Mucosa of descending colon (tissue), 3 donors: ENCODE data around the gene NSG2. TPM values are rescaled to one million over a fixed set of nuclear protein-coding genes. Genes with fewer than 3 reads are reported as not detected.

Source experiments
- ATAC-seq: fragments of 200-7000 bp; cut with Tn5 transposase; one replicate; pipeline ENCODE4 v1.9.1; 2020; ENCODE audit warnings: mild to moderate bottlenecking, moderate library complexity
- DNase-seq, 3 donors: peaks; one replicate each; pipeline ENCODE4 v3.0.0-alpha.2; 2020
- H3K36me3 ChIP-seq: fragments of 200-600 bp; one replicate; pipeline ENCODE4 v1.8.0; 2021; ENCODE audit warnings: low read depth, mild to moderate bottlenecking
- H3K4me1 ChIP-seq: fragments of 200-600 bp; one replicate; pipeline ENCODE4 v1.8.0; 2021; ENCODE audit warnings: low read depth, mild to moderate bottlenecking
- H3K4me3 ChIP-seq: fragments of 200-600 bp; one replicate; pipeline ENCODE4 v1.8.0; 2021; ENCODE audit warnings: mild to moderate bottlenecking
- H3K9me3 ChIP-seq: fragments of 200-600 bp; one replicate; pipeline ENCODE4 v1.8.0; 2021; ENCODE audit warnings: mild to moderate bottlenecking
- intact Hi-C, 2 donors: fragments of 100-400 bp; cut with DNase I in 1 of 2; cut with micrococcal nuclease in 1 of 2; formaldehyde crosslinking; loops; one replicate each; pipeline versions ENCODE4 v1.11.0 to v1.11.1; 2022; cut with DNase I, micrococcal nuclease
- total RNA-seq, 3 donors: library from RNA; stranded (reverse); fragmentation: NEBNext Ultra II Directional in 2 of 3; extraction: Animal tissue kit (Norgen Biotek cat#: 25700) in 2 of 3; gene quantifications; one replicate each; pipeline versions ENCODE4 v1.2.1 to v1.2.4, GENCODE V29; 2021 to 2023
- TF ChIP-seq, protein P1 (sequence below): fragments of 200-600 bp; IDR thresholded peaks from one replicate; pipeline ENCODE4 v1.8.0; 2022; ENCODE audit warnings: antibody characterized with exemption, mild to moderate bottlenecking
- donor health status: DM: no; HTN: no; CAD: no; lungs with moderate emphysema.
- donor health status: DM: no; HTN: no; CAD: no.
- donor health status: DM: no; HTN: yes; CAD: no.

NSG2 gene
- total RNA-seq, 3 donors from 2014 or later: 1.2 to 8.7 (median 1.3) TPM

DNA sequence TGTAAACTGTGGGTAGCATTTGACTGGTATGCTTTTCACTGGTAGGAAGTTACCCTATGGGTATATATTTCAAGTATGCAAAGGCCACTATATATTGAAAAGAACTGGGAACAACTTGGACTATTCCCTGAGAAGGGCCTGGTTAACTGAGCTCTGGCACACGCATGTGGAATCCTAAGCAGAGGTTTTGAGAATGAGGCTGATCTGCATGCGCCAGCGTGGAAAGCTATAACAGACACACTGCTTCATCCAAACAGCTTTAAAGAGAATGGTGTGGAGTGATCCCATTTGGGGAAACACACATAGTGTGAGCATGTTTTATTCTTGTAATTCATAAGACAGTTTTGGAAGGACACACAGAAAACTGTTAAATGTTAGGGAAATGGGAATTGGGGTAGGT lies 8.4 kb downstream of the NSG2 start:
- TF ChIP-seq, protein P1, sequence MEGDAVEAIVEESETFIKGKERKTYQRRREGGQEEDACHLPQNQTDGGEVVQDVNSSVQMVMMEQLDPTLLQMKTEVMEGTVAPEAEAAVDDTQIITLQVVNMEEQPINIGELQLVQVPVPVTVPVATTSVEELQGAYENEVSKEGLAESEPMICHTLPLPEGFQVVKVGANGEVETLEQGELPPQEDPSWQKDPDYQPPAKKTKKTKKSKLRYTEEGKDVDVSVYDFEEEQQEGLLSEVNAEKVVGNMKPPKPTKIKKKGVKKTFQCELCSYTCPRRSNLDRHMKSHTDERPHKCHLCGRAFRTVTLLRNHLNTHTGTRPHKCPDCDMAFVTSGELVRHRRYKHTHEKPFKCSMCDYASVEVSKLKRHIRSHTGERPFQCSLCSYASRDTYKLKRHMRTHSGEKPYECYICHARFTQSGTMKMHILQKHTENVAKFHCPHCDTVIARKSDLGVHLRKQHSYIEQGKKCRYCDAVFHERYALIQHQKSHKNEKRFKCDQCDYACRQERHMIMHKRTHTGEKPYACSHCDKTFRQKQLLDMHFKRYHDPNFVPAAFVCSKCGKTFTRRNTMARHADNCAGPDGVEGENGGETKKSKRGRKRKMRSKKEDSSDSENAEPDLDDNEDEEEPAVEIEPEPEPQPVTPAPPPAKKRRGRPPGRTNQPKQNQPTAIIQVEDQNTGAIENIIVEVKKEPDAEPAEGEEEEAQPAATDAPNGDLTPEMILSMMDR: no peak
- ATAC-seq: no peak
- H3K4me3 ChIP-seq: no peak overlapping the region
- intact Hi-C loops: no loop called here
- DNase-seq: no peak
- H3K4me1 ChIP-seq: no peaks in the 10 kb centered on the region
- no peaks in the 10 kb centered on the region for H3K36me3 ChIP-seq
- H3K9me3 ChIP-seq: no peaks in the 10 kb centered on the region

DNA sequence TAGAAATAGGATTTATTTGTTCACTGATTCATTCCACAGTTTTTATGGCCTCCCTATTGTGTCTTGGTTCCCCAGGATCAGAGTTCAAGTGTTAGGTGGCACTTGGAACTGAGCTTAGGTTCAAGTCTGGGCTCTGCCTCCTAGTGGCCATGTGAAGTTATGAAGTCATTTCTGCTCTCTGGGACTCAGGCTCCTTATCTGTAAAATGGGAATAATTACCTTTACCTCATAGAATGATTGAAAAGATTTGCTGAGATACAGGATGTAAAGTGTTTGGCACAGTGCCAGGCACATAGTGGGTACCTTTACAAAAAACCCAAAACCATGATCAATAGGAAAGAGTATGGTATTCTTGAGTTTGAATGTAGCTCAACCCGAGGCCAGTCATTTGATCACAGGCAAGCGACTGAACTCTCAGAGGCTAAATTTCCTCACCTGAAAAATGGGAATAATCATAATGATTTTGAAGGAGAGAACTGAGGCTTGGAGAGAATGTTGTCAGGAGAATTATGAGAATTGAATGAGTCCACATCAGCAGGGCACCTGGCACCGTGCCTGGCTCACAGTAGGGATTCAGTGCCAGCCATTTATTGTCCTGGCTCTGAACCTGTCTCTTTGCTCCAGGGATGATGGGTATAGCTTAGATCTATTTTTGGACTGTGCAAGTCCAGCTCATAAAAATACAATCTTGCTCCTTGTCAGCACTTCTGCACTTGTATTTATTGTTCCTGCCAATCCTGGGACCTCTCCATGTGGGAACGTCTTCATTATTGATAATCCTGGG lies 10.8 kb downstream of the NSG2 start:
- H3K4me1 ChIP-seq: no peaks in the 10 kb centered on the region
- H3K36me3 ChIP-seq: no peaks in the 10 kb centered on the region
- DNase-seq: no peak
- intact Hi-C loops: no loop called here
- TF ChIP-seq, protein P1: no peak
- H3K4me3 ChIP-seq: no peak overlapping the region
- H3K9me3 ChIP-seq: no peaks in the 10 kb centered on the region
- no peak for ATAC-seq

DNA sequence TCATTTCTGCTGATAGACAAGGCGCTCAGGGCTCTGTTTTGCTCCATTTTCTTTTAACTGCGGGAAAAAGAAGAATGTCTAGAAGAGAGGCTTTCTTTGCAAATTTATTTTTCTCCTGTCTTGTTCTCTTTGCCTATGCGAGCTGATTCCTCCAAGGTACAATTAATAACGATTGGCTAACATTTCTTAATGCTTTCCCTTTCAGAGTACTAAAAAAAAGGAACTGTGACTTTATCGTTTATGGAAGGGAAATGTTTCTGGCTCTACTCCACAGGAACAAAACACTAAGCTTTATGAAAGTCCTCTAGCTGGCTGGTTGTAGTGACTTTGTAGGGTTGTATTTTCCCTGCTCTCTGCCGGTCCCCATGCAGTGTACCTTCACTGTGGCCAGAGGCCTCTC lies 11.7 kb downstream of the NSG2 start:
- no peak overlapping the region for H3K4me3 ChIP-seq
- H3K9me3 ChIP-seq: no peaks in the 10 kb centered on the region
- no peak for DNase-seq
- intact Hi-C loops: no loop called here
- TF ChIP-seq, protein P1: no peak
- ATAC-seq: no peak
- no peaks in the 10 kb centered on the region for H3K4me1 ChIP-seq
- no peaks in the 10 kb centered on the region for H3K36me3 ChIP-seq

DNA sequence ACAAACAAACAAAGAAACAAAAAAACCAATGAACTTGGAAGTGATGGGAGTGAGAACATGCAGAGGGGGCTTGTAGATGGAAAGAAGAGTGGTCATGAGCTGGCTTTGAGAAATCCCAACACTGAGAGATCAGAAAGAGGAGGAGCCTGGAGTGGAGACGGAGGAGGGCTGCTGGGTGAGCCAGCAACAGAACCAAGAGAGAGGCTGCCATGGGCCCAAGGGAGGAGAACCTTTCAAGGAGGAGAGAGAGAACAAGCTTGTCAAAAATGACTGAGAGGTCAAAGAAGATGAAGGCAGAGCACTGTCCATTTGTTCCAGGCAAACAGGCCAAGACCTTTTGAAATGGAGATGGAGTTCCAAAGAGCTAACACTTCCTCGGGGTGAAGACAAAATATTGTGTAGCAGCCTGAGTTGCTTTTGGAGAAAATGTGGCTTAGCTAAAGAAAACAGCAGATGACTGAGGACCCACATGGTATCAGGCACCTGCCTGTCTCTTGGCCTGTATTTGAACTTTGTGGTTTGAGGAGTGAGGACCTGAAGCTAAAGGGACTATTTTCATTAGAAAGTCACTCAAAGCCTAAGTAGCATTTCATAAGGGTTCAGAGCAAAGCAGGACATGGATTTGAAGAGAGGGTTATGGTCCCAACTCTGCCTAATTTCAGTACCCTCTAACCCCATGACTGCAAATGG lies 13.1 kb downstream of the NSG2 start:
- H3K36me3 ChIP-seq: no peaks in the 10 kb centered on the region
- intact Hi-C loops: no loop called here
- DNase-seq: no peak
- TF ChIP-seq, protein P1: no peak
- no peaks in the 10 kb centered on the region for H3K4me1 ChIP-seq
- ATAC-seq: no peak
- H3K4me3 ChIP-seq: no peak overlapping the region
- no peaks in the 10 kb centered on the region for H3K9me3 ChIP-seq

DNA sequence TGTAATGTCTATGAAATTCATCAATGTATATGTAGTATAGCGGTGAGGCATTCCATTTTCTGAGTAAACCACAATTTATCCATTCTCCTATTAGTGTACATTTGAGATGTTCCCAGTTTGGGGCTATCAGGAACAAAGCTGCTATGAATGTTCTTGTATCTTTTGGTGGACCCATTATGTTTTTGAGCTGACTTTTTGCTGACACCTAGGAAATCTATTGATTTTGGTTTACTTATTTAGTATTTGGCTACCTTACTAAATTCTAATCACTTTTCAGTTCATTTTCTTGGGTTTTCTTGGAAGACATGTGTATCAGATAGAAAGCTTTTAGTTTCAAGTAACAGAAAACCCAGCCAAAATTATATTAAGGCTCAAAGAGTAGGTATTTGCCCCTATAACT lies 13.7 kb downstream of the NSG2 start:
- Histone ChIP-seq H3K9me3 (no peaks in the 10 kb centered on the region), H3K4me3 (no peak overlapping the region), H3K36me3 (no peaks in the 10 kb centered on the region), H3K4me1 (no peaks in the 10 kb centered on the region)
- DNase-seq: no peak
- ATAC-seq: no peak
- TF ChIP-seq, protein P1: no peak
- intact Hi-C loops: no loop called here
